KBM-7 (cell line): ENCODE measurements around the gene CCL11.

Experiments
- DNase-seq: peaks from one replicate; pipeline ENCODE4 v3.0.0-alpha.2; 2015
- in situ Hi-C: fragments of 300-500 bp; cut with MboI; formaldehyde crosslinking; loops from 2 replicates; pipeline ENCODE4 v1.14.3; 2020; ENCODE audit warnings: low sequenced_read_pairs, low pct_unique_long_range_greater_than_20kb, mixed read lengths

The CCL11 gene

GRCh38 chr17:34255381-34255732 is 30.2 kb upstream of the CCL11 start:
- in situ Hi-C loops: no loop called here
- DNase-seq: no peak

GRCh38 chr17:34255841-34256240 is 29.7 kb upstream of the CCL11 start:
- in situ Hi-C loops: no loop called here
- DNase-seq: no peak

GRCh38 chr17:34257299-34257985 is 28.1 kb upstream of the CCL11 start:
- DNase-seq: no peak
- in situ Hi-C loops: no loop called here

- DNase-seq: no peak
- in situ Hi-C loops: no loop called here
Measured at GRCh38 chr17:34257986-34258326, 27.6 kb upstream of the CCL11 start.

GRCh38 chr17:34259146-34259545 is 26.4 kb upstream of the CCL11 start:
- no peak for DNase-seq
- in situ Hi-C loops: no loop called here

GRCh38 chr17:34260861-34261260 is 24.7 kb upstream of the CCL11 start:
- no peak for DNase-seq
- in situ Hi-C loops: no loop called here

GRCh38 chr17:34261568-34262337 is 23.8 kb upstream of the CCL11 start:
- in situ Hi-C loops: no loop called here

GRCh38 chr17:34265711-34266110 is 19.8 kb upstream of the CCL11 start:
- in situ Hi-C loops: no loop called here
- no peak for DNase-seq

More at GRCh38 chr17:34261568-34262337, 23.8 kb upstream of the CCL11 start:
- DNase-seq: no peak

GRCh38 chr17:34269969-34270368 is 15.6 kb upstream of the CCL11 start, which contains the start of gene CCL7:
CCL7 (plus strand) TSS chr17:34270221; CDS start chr17:34270291, 70 bp downstream.
- DNase-seq: no peak
- in situ Hi-C loops: no loop called here

GRCh38 chr17:34275881-34276280 is 9.7 kb upstream of the CCL11 start:
- in situ Hi-C loops: no loop called here
- DNase-seq: no peak

GRCh38 chr17:34276826-34277225 is 8.7 kb upstream of the CCL11 start:
- in situ Hi-C loops: no loop called here
- no peak for DNase-seq

GRCh38 chr17:34283571-34283970 is 2.0 kb upstream of the CCL11 start:
- in situ Hi-C loops: no loop called here
- no peak for DNase-seq

- DNase-seq: no peak
- in situ Hi-C loops: no loop called here
Measured at GRCh38 chr17:34287875-34288274, 2.3 kb downstream of the CCL11 start.

- in situ Hi-C loops: no loop called here
- DNase-seq: no peak
Measured at GRCh38 chr17:34290586-34290985, 5.0 kb downstream of the CCL11 start.

GRCh38 chr17:34291721-34292348 is 6.3 kb downstream of the CCL11 start:
- in situ Hi-C loops: no loop called here
- no peak for DNase-seq

GRCh38 chr17:34299027-34299426 is 13.5 kb downstream of the CCL11 start:
- in situ Hi-C loops: no loop called here

GRCh38 chr17:34299956-34300577 is 14.5 kb downstream of the CCL11 start:
- in situ Hi-C loops: no loop called here
- DNase-seq: no peak

More at GRCh38 chr17:34299027-34299426, 13.5 kb downstream of the CCL11 start:
- DNase-seq: no peak

GRCh38 chr17:34300652-34301370 is 15.3 kb downstream of the CCL11 start:
- in situ Hi-C loops: no loop called here
- no peak for DNase-seq

GRCh38 chr17:34301986-34302385 is 16.4 kb downstream of the CCL11 start:
- DNase-seq: no peak
- in situ Hi-C loops: no loop called here
